CD4-positive, alpha-beta T cell (primary cell): Measurements from ENCODE around the gene UTF1. TPM values are rescaled to one million over a fixed set of nuclear protein-coding genes. Genes with fewer than 3 reads are reported as not detected.

Experiments
- ATAC-seq: fragments of 200-7000 bp; cut with Tn5 transposase; one replicate; pipeline ENCODE4 v1.10.0; 2022; ENCODE audit warnings: mild to moderate bottlenecking; ENCODE audit not compliant: poor library complexity
- CTCF ChIA-PET: fragments of 350-600 bp; sonication (Branson Sonifier 250); formaldehyde crosslinking; loops from one replicate; lab custom pipeline; 2021; ENCODE audit warnings: antibody characterized with exemption, inconsistent platforms; lab: Charles Lee
- POLR2A ChIA-PET: fragments of 350-600 bp; sonication (Branson Sonifier 250); formaldehyde crosslinking; loops from one replicate; lab custom pipeline; 2021; ENCODE audit warnings: antibody characterized with exemption, inconsistent platforms; lab: Charles Lee
- DNase-seq, 14 experiments: peaks; one replicate each; pipeline ENCODE4 v3.0.0-alpha.2; 2013 to 2020; ENCODE audit warnings: mixed read lengths in 2 of 14
- H3K27ac ChIP-seq, 2 donors: one replicate each; pipeline versions ENCODE4 v1.5.1 to v1.7.0; 2013; ENCODE audit warnings: low read length in 2 of 2, low read depth in 1 of 2, mild to moderate bottlenecking in 1 of 2
- H3K27me3 ChIP-seq, 2 experiments: 1 replicate in 1 of 2; 2 replicates in 1 of 2; pipeline versions ENCODE4 v1.6.1 to v1.7.0; 2013; ENCODE audit warnings: low read length in 2 of 2, control low read depth in 1 of 2, mild to moderate bottlenecking in 1 of 2, moderate library complexity in 1 of 2; ENCODE audit not compliant: insufficient read depth in 2 of 2, control insufficient read depth in 1 of 2
- H3K36me3 ChIP-seq: one replicate; pipeline ENCODE4 v1.6.1; 2013; ENCODE audit warnings: low read length, control low read depth; ENCODE audit not compliant: insufficient read depth
- H3K4me1 ChIP-seq: one replicate; pipeline ENCODE4 v1.6.1; 2013; ENCODE audit warnings: low read length, control low read depth; ENCODE audit not compliant: insufficient read depth
- H3K4me3 ChIP-seq: one replicate; pipeline ENCODE4 v1.5.1; 2013; ENCODE audit warnings: mild to moderate bottlenecking, low read length, moderate library complexity
- H3K9me3 ChIP-seq, 2 experiments: 1 replicate in 1 of 2; 2 replicates in 1 of 2; pipeline versions ENCODE4 v1.6.1 to v1.7.0; 2013; ENCODE audit warnings: low read length in 2 of 2, mild to moderate bottlenecking in 2 of 2, control low read depth in 1 of 2, moderate library complexity in 1 of 2; ENCODE audit not compliant: control insufficient read depth in 1 of 2, insufficient read depth in 1 of 2
- H3K27ac Mint-ChIP-seq: one replicate; pipeline ENCODE4 v1.8.0; 2020; ENCODE audit warnings: mixed read lengths
- H3K27me3 Mint-ChIP-seq: one replicate; pipeline ENCODE4 v1.8.0; 2021; ENCODE audit warnings: mixed read lengths
- H3K36me3 Mint-ChIP-seq: one replicate; pipeline ENCODE4 v1.8.0; 2021; ENCODE audit warnings: low read depth, mixed read lengths
- H3K4me1 Mint-ChIP-seq: one replicate; pipeline ENCODE4 v1.8.0; 2021; ENCODE audit warnings: low read depth, mixed read lengths
- H3K4me3 Mint-ChIP-seq: one replicate; pipeline ENCODE4 v1.8.0; 2020; ENCODE audit warnings: mild to moderate bottlenecking, mixed read lengths
- H3K9me3 Mint-ChIP-seq: one replicate; pipeline ENCODE4 v1.8.0; 2020; ENCODE audit warnings: mixed read lengths
- CTCF ChIP-seq: fragments of 200-600 bp; IDR thresholded peaks from one replicate; pipeline ENCODE4 v1.8.0; 2022; ENCODE audit warnings: antibody characterized with exemption, mild to moderate bottlenecking
- intact Hi-C, 2 experiments: fragments of 100-400 bp; cut with DNase I in 1 of 2; cut with micrococcal nuclease in 1 of 2; formaldehyde crosslinking; loops; one replicate each; pipeline versions ENCODE4 v1.15.1 to v1.9.0; 2023 to 2025; cut with DNase I, micrococcal nuclease
- total RNA-seq, 174 experiments: library from RNA in 2 of 174; stranded (reverse) in 2 of 174; gene quantifications; one replicate each; pipeline ENCODE4 v1.2.3 and lab custom pipeline; 2021 to 2026

Gene UTF1
- total RNA-seq, 2 experiments from 2014 or later = not detected

GRCh38 chr10:133227256-133227655 lies 2.8 kb upstream of the UTF1 start:
- Mint-ChIP-seq H3K27ac (no peak overlapping the region), H3K9me3 (no peaks in the 10 kb centered on the region), H3K4me3 (no peak overlapping the region), H3K27me3 (peaks cover 57% of the 10 kb centered on the region), H3K4me1 (peaks cover 17% of the 10 kb centered on the region), H3K36me3 (no peaks in the 10 kb centered on the region)
- Histone ChIP-seq H3K27ac (no peak overlapping the region), H3K4me3 (no peak overlapping the region), H3K36me3 (no peaks in the 10 kb centered on the region), H3K27me3 (peaks cover 36 to 39% of the 10 kb centered on the region in 2 experiments), H3K9me3 (peaks cover 0 to 23% of the 10 kb centered on the region in 2 experiments), H3K4me1 (peaks cover 18% of the 10 kb centered on the region)
- DNase-seq (no peak), ATAC-seq (no peak)
- no peak for TF ChIP-seq CTCF
- ChIA-PET POLR2A (no interaction called here), CTCF (interaction anchor here (1.4 kb wide), 1 partner anchor 31 kb away, joined by 4 read pairs; no protein-coding TSS in a partner anchor)
- intact Hi-C loops = loop anchor here in 1 of 2 experiments (5.0 kb wide), 1 partner anchor 80 kb away; no protein-coding TSS in a partner anchor

- intact Hi-C loops = loop anchor here in 1 of 2 experiments (5.0 kb wide), 1 partner anchor 82 kb away; no protein-coding TSS in a partner anchor
- peaks cover 17% of the 10 kb centered on the region for H3K4me1 Mint-ChIP-seq
- H3K36me3 Mint-ChIP-seq = no peaks in the 10 kb centered on the region
- Histone ChIP-seq H3K9me3 (peaks cover 0 to 21% of the 10 kb centered on the region in 2 experiments), H3K27ac (no peak overlapping the region), H3K36me3 (no peaks in the 10 kb centered on the region), H3K4me3 (no peak overlapping the region), H3K4me1 (peaks cover 18% of the 10 kb centered on the region), H3K27me3 (peaks cover 37 to 45% of the 10 kb centered on the region in 2 experiments)
- DNase-seq (no peak), ATAC-seq (no peak)
- no peaks in the 10 kb centered on the region for H3K9me3 Mint-ChIP-seq
- ChIA-PET POLR2A (no interaction called here), CTCF (no interaction called here)
- H3K4me3 Mint-ChIP-seq = no peak overlapping the region
- no peak for TF ChIP-seq CTCF
- H3K27ac Mint-ChIP-seq = no peak overlapping the region
- peaks cover 75% of the 10 kb centered on the region for H3K27me3 Mint-ChIP-seq
Observed at GRCh38 chr10:133229265-133230043, 563 bp upstream of the UTF1 start.

GRCh38 chr10:133230387-133231195 lies 574 bp downstream of the UTF1 start:
- POLR2A ChIA-PET = no interaction called here

More at GRCh38 chr10:133230387-133231195, 574 bp downstream of the UTF1 start:
- Mint-ChIP-seq H3K4me1 (peaks cover 21% of the 10 kb centered on the region), H3K27me3 (peaks cover 78% of the 10 kb centered on the region), H3K9me3 (no peaks in the 10 kb centered on the region), H3K36me3 (no peaks in the 10 kb centered on the region), H3K4me3 (no peak overlapping the region), H3K27ac (no peak overlapping the region)
- Histone ChIP-seq H3K9me3 (peaks cover 0 to 18% of the 10 kb centered on the region in 2 experiments), H3K4me1 (peaks cover 20% of the 10 kb centered on the region), H3K27me3 (peaks cover 37 to 42% of the 10 kb centered on the region in 2 experiments), H3K36me3 (no peaks in the 10 kb centered on the region), H3K4me3 (no peak overlapping the region), H3K27ac (no peak overlapping the region)
- CTCF ChIA-PET = no interaction called here
- DNase-seq = peak in 2 of 14 experiments; percentile 53 to 57
- TF ChIP-seq CTCF = no peak
- peak; percentile 22 for ATAC-seq
- intact Hi-C loops = no loop called here
